COLO829 (cell line): Measurements from ENCODE around the gene OTOGL.
"Not testable (repeated sequence)": the region's sequence is repeated elsewhere in the genome, so short reads cannot be mapped to it uniquely, and the experiment has no call there.

Experiments
- DNase-seq: peaks from one replicate; pipeline ENCODE4 v3.0.0; 2012; ENCODE audit warnings: low spot score

OTOGL gene

GRCh38 chr12:80121661-80122060, 22.3 kb downstream of the OTOGL start:
- no peak for DNase-seq

GRCh38 chr12:80129895-80130530, 30.7 kb downstream of the OTOGL start:
- DNase-seq, result peak; percentile 22

GRCh38 chr12:80135624-80136023, 36.3 kb downstream of the OTOGL start:
- no peak for DNase-seq

- no peak for DNase-seq
Observed at GRCh38 chr12:80140005-80140404, 40.7 kb downstream of the OTOGL start.

- no peak for DNase-seq
Observed at GRCh38 chr12:80142640-80143039, 43.3 kb downstream of the OTOGL start.

- no peak for DNase-seq
Observed at GRCh38 chr12:80143537-80143936, 44.2 kb downstream of the OTOGL start.

- DNase-seq, result not testable (repeated sequence)
Observed at GRCh38 chr12:80149547-80150313, 50.4 kb downstream of the OTOGL start.

- no peak for DNase-seq
Observed at GRCh38 chr12:80151131-80151530, 51.8 kb downstream of the OTOGL start.

- no peak for DNase-seq
Observed at GRCh38 chr12:80154261-80154660, 54.9 kb downstream of the OTOGL start.

GRCh38 chr12:80156306-80156705, 57.0 kb downstream of the OTOGL start:
- DNase-seq, result no peak

- DNase-seq, result no peak
Observed at GRCh38 chr12:80157645-80158044, 58.3 kb downstream of the OTOGL start.

- DNase-seq, result no peak
Observed at GRCh38 chr12:80161612-80162011, 62.3 kb downstream of the OTOGL start.

- DNase-seq, result no peak
Observed at GRCh38 chr12:80162177-80162576, 62.8 kb downstream of the OTOGL start.

GRCh38 chr12:80165746-80166145, 66.4 kb downstream of the OTOGL start:
- DNase-seq, result no peak

GRCh38 chr12:80166751-80167150, 67.4 kb downstream of the OTOGL start:
- DNase-seq, result no peak

GRCh38 chr12:80168936-80169335, 69.6 kb downstream of the OTOGL start:
- no peak for DNase-seq

- DNase-seq, result no peak
Observed at GRCh38 chr12:80170915-80171314, 71.6 kb downstream of the OTOGL start.

GRCh38 chr12:80173083-80173864, 73.9 kb downstream of the OTOGL start:
- DNase-seq, result no peak

- DNase-seq, result no peak
Observed at GRCh38 chr12:80175307-80175930, 76.1 kb downstream of the OTOGL start.

- DNase-seq, result no peak
Observed at GRCh38 chr12:80176706-80177105, 77.4 kb downstream of the OTOGL start.

- DNase-seq, result no peak
Observed at GRCh38 chr12:80178846-80179245, 79.5 kb downstream of the OTOGL start.

- DNase-seq, result no peak
Observed at GRCh38 chr12:80183939-80184338, 84.6 kb downstream of the OTOGL start.
